HEK293 (cell line): ENCODE data around the gene LGALS8.

ENCODE experiments used
- ATF2 ChIP-seq: fragments of 450-650 bp; formaldehyde crosslinking; IDR thresholded peaks from 2 replicates; pipeline ENCODE4 v1.5.1; 2016; ENCODE audit warnings: missing biosample characterization, missing genetic modification characterization, low read depth
- ELK4 ChIP-seq: IDR thresholded peaks from 2 replicates; pipeline ENCODE4 v1.6.1; 2011; ENCODE audit warnings: mild to moderate bottlenecking, low read depth, low read length, borderline replicate concordance
- GLIS2 ChIP-seq: fragments of 450-650 bp; formaldehyde crosslinking; IDR thresholded peaks from 2 replicates; pipeline ENCODE4 v1.5.1; 2016; ENCODE audit warnings: missing biosample characterization, missing genetic modification characterization
- HOXA7 ChIP-seq: sonication (generic); formaldehyde crosslinking; IDR thresholded peaks from 2 replicates; pipeline ENCODE4 v1.8.1; 2022; ENCODE audit warnings: missing genetic modification reagents, borderline replicate concordance
- KLF10 ChIP-seq: fragments of 450-650 bp; IDR thresholded peaks from 2 replicates; pipeline ENCODE4 v1.5.1; 2018; ENCODE audit warnings: missing biosample characterization, mild to moderate bottlenecking, missing genetic modification characterization
- KLF17 ChIP-seq: fragments of 450-650 bp; formaldehyde crosslinking; IDR thresholded peaks from 2 replicates; pipeline ENCODE4 v1.5.1; 2016; ENCODE audit warnings: missing biosample characterization, missing genetic modification characterization
- MEIS1 ChIP-seq: sonication (generic); formaldehyde crosslinking; IDR thresholded peaks from 2 replicates; pipeline ENCODE4 v1.8.1; 2022; ENCODE audit warnings: missing genetic modification reagents, mild to moderate bottlenecking, borderline replicate concordance
- OSR2 ChIP-seq: fragments of 450-650 bp; formaldehyde crosslinking; IDR thresholded peaks from 2 replicates; pipeline ENCODE4 v1.5.1; 2016; ENCODE audit warnings: missing biosample characterization, missing genetic modification characterization
- SALL2 ChIP-seq: fragments of 450-650 bp; formaldehyde crosslinking; IDR thresholded peaks from 2 replicates; pipeline ENCODE4 v1.5.0; 2017; ENCODE audit warnings: missing biosample characterization, mild to moderate bottlenecking, missing genetic modification characterization, borderline replicate concordance
- ZBTB44 ChIP-seq: fragments of 450-650 bp; IDR thresholded peaks from 2 replicates; pipeline ENCODE4 v1.5.1; 2018; ENCODE audit warnings: missing biosample characterization, mild to moderate bottlenecking, missing genetic modification characterization
- ZBTB49 ChIP-seq: fragments of 450-650 bp; formaldehyde crosslinking; IDR thresholded peaks from 2 replicates; pipeline ENCODE4 v1.5.1; 2016; ENCODE audit warnings: missing biosample characterization, missing genetic modification characterization, low read depth
- ZNF132 ChIP-seq: fragments of 450-650 bp; formaldehyde crosslinking; IDR thresholded peaks from 2 replicates; pipeline ENCODE4 v1.5.1; 2017; ENCODE audit warnings: missing biosample characterization, missing genetic modification characterization, borderline replicate concordance
- ZNF140 ChIP-seq: fragments of 450-650 bp; formaldehyde crosslinking; IDR thresholded peaks from 2 replicates; pipeline ENCODE4 v1.5.1; 2016; ENCODE audit warnings: missing biosample characterization, missing genetic modification characterization
- ZNF157 ChIP-seq: fragments of 450-650 bp; formaldehyde crosslinking; IDR thresholded peaks from 2 replicates; pipeline ENCODE4 v1.5.1; 2016; ENCODE audit warnings: missing biosample characterization, missing genetic modification characterization
- ZNF2 ChIP-seq: fragments of 450-650 bp; formaldehyde crosslinking; IDR thresholded peaks from 2 replicates; pipeline ENCODE4 v1.5.1; 2016; ENCODE audit warnings: missing biosample characterization, missing genetic modification characterization
- ZNF202 ChIP-seq: fragments of 450-650 bp; formaldehyde crosslinking; IDR thresholded peaks from 2 replicates; pipeline ENCODE4 v1.5.1; 2016; ENCODE audit warnings: missing biosample characterization, missing genetic modification characterization, borderline replicate concordance
- ZNF211 ChIP-seq: fragments of 450-650 bp; formaldehyde crosslinking; IDR thresholded peaks from 2 replicates; pipeline ENCODE4 v1.5.1; 2016; ENCODE audit warnings: low read depth, missing biosample characterization, missing genetic modification characterization
- ZNF23 ChIP-seq: fragments of 450-650 bp; formaldehyde crosslinking; IDR thresholded peaks from 2 replicates; pipeline ENCODE4 v1.5.1; 2016; ENCODE audit warnings: missing biosample characterization, missing genetic modification characterization, borderline replicate concordance
- ZNF239 ChIP-seq: fragments of 450-650 bp; formaldehyde crosslinking; IDR thresholded peaks from 2 replicates; pipeline ENCODE4 v1.5.1; 2016; ENCODE audit warnings: missing biosample characterization, missing genetic modification characterization
- ZNF274 ChIP-seq, 2 experiments: fragments of 200-500 bp in 1 of 2; fragments of 450-650 bp in 1 of 2; sonication (Bioruptor generic) in 1 of 2; formaldehyde crosslinking in 1 of 2; IDR thresholded peaks; 2 replicates each; pipeline versions ENCODE4 v1.5.1 to v1.6.1; 2014 to 2016; ENCODE audit warnings: borderline replicate concordance in 1 of 2, inconsistent platforms in 1 of 2, low read length in 1 of 2, missing biosample characterization in 1 of 2, missing genetic modification characterization in 1 of 2
- ZNF324 ChIP-seq: fragments of 450-650 bp; formaldehyde crosslinking; IDR thresholded peaks from 2 replicates; pipeline ENCODE4 v1.5.1; 2016; ENCODE audit warnings: missing biosample characterization, missing genetic modification characterization
- ZNF335 ChIP-seq: fragments of 450-650 bp; formaldehyde crosslinking; conservative IDR thresholded peaks from 2 replicates; pipeline ENCODE4 v1.5.1; 2016; ENCODE audit warnings: missing biosample characterization, missing genetic modification characterization
- ZNF394 ChIP-seq: fragments of 450-650 bp; formaldehyde crosslinking; IDR thresholded peaks from 2 replicates; pipeline ENCODE4 v1.5.1; 2016; ENCODE audit warnings: missing biosample characterization, missing genetic modification characterization, mild to moderate bottlenecking, moderate library complexity, borderline replicate concordance
- ZNF426 ChIP-seq: fragments of 450-650 bp; formaldehyde crosslinking; IDR thresholded peaks from 2 replicates; pipeline ENCODE4 v1.5.1; 2017; ENCODE audit warnings: missing biosample characterization, missing genetic modification characterization, mild to moderate bottlenecking, inconsistent platforms, moderate library complexity
- ZNF433 ChIP-seq: fragments of 450-650 bp; formaldehyde crosslinking; IDR thresholded peaks from 2 replicates; pipeline ENCODE4 v1.5.1; 2016; ENCODE audit warnings: missing biosample characterization, missing genetic modification characterization, low read depth
- ZNF521 ChIP-seq: fragments of 450-650 bp; formaldehyde crosslinking; IDR thresholded peaks from 2 replicates; pipeline ENCODE4 v1.5.1; 2017; ENCODE audit warnings: missing biosample characterization, mild to moderate bottlenecking, missing genetic modification characterization
- ZNF571 ChIP-seq: fragments of 450-650 bp; formaldehyde crosslinking; IDR thresholded peaks from 2 replicates; pipeline ENCODE4 v1.5.0; 2017; ENCODE audit warnings: missing biosample characterization, missing genetic modification characterization
- ZNF596 ChIP-seq: fragments of 450-650 bp; IDR thresholded peaks from 2 replicates; pipeline ENCODE4 v1.5.0; 2018; ENCODE audit warnings: missing biosample characterization, mild to moderate bottlenecking, missing genetic modification characterization, moderate library complexity
- ZNF600 ChIP-seq: fragments of 450-650 bp; formaldehyde crosslinking; IDR thresholded peaks from 2 replicates; pipeline ENCODE4 v1.5.1; 2016; ENCODE audit warnings: missing biosample characterization, missing genetic modification characterization
- ZNF610 ChIP-seq: fragments of 450-650 bp; formaldehyde crosslinking; IDR thresholded peaks from 2 replicates; pipeline ENCODE4 v1.5.1; 2016; ENCODE audit warnings: missing biosample characterization, missing genetic modification characterization, borderline replicate concordance
- ZNF623 ChIP-seq: fragments of 450-650 bp; formaldehyde crosslinking; IDR thresholded peaks from 2 replicates; pipeline ENCODE4 v1.5.1; 2016; ENCODE audit warnings: missing biosample characterization, missing genetic modification characterization
- ZNF701 ChIP-seq: fragments of 450-650 bp; formaldehyde crosslinking; IDR thresholded peaks from 2 replicates; pipeline ENCODE4 v1.5.1; 2016; ENCODE audit warnings: missing biosample characterization, missing genetic modification characterization
- ZNF768 ChIP-seq: fragments of 450-650 bp; formaldehyde crosslinking; IDR thresholded peaks from 2 replicates; pipeline ENCODE4 v1.5.1; 2018; ENCODE audit warnings: missing biosample characterization, mild to moderate bottlenecking, missing genetic modification characterization
- ZNF776 ChIP-seq: fragments of 450-650 bp; formaldehyde crosslinking; IDR thresholded peaks from 2 replicates; pipeline ENCODE4 v1.5.0; 2017; ENCODE audit warnings: missing biosample characterization, missing genetic modification characterization, borderline replicate concordance
- ZNF837 ChIP-seq: fragments of 450-650 bp; formaldehyde crosslinking; IDR thresholded peaks from 2 replicates; pipeline ENCODE4 v1.5.1; 2016; ENCODE audit warnings: missing biosample characterization, missing genetic modification characterization

LGALS8 gene

GRCh38 chr1:236523704-236524141, at the start of gene LGALS8 (continued):
- TF ChIP-seq KLF10 (tag by site-specific recombination) (no peak), ZNF2 (tag by site-specific recombination) (no peak; the same call in 1 of the 2 replicates), ATF2 (tag by site-specific recombination) (no peak), ZNF768 (tag by site-specific recombination) (no peak), SALL2 (tag by site-specific recombination) (no peak), ZNF202 (tag by site-specific recombination) (no peak), ZNF211 (tag by site-specific recombination) (no peak), ZNF600 (tag by site-specific recombination) (peak; percentile 46; the same call in 1 of the 2 replicates), MEIS1 (CRISPR knock-in tag) (no peak), ZNF596 (no peak), ZNF394 (tag by site-specific recombination) (peak; percentile 18; the same call in 1 of the 2 replicates), GLIS2 (tag by site-specific recombination) (peak; percentile 48), ZBTB49 (tag by site-specific recombination) (no peak), ZNF433 (tag by site-specific recombination) (no peak), ZNF610 (tag by site-specific recombination) (no peak), ZNF132 (tag by site-specific recombination) (no peak), ZNF23 (tag by site-specific recombination) (no peak), ZNF335 (tag by site-specific recombination) (peak; percentile 91), ZNF157 (tag by site-specific recombination) (no peak), HOXA7 (CRISPR knock-in tag) (no peak), ZNF571 (tag by site-specific recombination) (no peak), KLF17 (tag by site-specific recombination) (no peak; the same call in 1 of the 2 replicates), OSR2 (tag by site-specific recombination) (no peak), ELK4 (no peak), ZNF324 (tag by site-specific recombination) (no peak; the same call in 1 of the 2 replicates), ZNF239 (tag by site-specific recombination) (no peak), ZBTB44 (tag by site-specific recombination) (no peak), ZNF837 (no peak), ZNF426 (no peak), ZNF776 (no peak), ZNF274 (IDR thresholded peaks at IDR 0.05; ENCODE audit: low read length) (no peak), ZNF274 (tag by site-specific recombination; IDR thresholded peaks at IDR 0.05; ENCODE audit: borderline replicate concordance) (no peak), ZNF521 (tag by site-specific recombination) (no peak), ZNF701 (tag by site-specific recombination) (no peak), ZNF623 (tag by site-specific recombination) (no peak), ZNF140 (tag by site-specific recombination) (no peak)
